Adrenal gland (tissue), 12 donors: ENCODE data around the gene DDX56. TPM values are rescaled to one million over a fixed set of nuclear protein-coding genes. Genes with fewer than 3 reads are reported as not detected.

Experiments used
- DNase-seq, 7 donors: peaks; one replicate each; pipeline ENCODE4 v3.0.0-alpha.2; 2019 to 2020
- H3K27ac ChIP-seq, 5 donors: fragments of 200-600 bp; sonication (generic) in 4 of 5; 1 replicate in 3 of 5; 2 replicates in 2 of 5; pipeline versions ENCODE4 v1.5.1 to v1.8.0; 2016 to 2020; ENCODE audit warnings: mild to moderate bottlenecking in 1 of 5
- H3K27me3 ChIP-seq: fragments of 200-600 bp; 2 replicates; pipeline ENCODE4 v1.8.0; 2021
- H3K36me3 ChIP-seq, 2 donors: fragments of 200-600 bp; replicated peaks in 1 of 2; 1 replicate in 1 of 2; 2 replicates in 1 of 2; pipeline versions ENCODE4 v1.5.1 to v1.8.0; 2018 to 2022
- H3K4me1 ChIP-seq, 2 donors: fragments of 200-600 bp; replicated peaks in 1 of 2; 1 replicate in 1 of 2; 2 replicates in 1 of 2; pipeline versions ENCODE4 v1.5.1 to v1.8.0; 2018 to 2021
- H3K4me3 ChIP-seq, 4 donors: fragments of 200-600 bp; sonication (generic) in 3 of 4; one replicate each; pipeline ENCODE4 v1.5.1; 2016 to 2018
- H3K9me3 ChIP-seq, 3 donors: fragments of 200-600 bp; sonication (generic) in 1 of 3; replicated peaks in 1 of 3; 1 replicate in 2 of 3; 2 replicates in 1 of 3; pipeline versions ENCODE4 v1.5.1 to v1.8.0; 2016 to 2021
- POLR2A ChIP-seq, 2 donors: fragments of 450-650 bp; IDR thresholded peaks; one replicate each; pipeline ENCODE4 v1.6.1; 2017; ENCODE audit warnings: antibody characterized with exemption in 2 of 2, mild to moderate bottlenecking in 2 of 2, moderate library complexity in 1 of 2
- WGBS, 4 donors: extraction: QIAGEN DNeasy Blood & Tissue Kit in 2 of 4; methylation state at CpG; one replicate each; pipeline versions ENCODE4 v1.1.5 to v1.1.7; 2013 to 2017; 5-methylcytosine and 5-hydroxymethylcytosine counted together
- intact Hi-C, 2 donors: fragments of 100-400 bp; cut with DNase I; formaldehyde crosslinking; loops; one replicate each; pipeline versions ENCODE4 v1.14.1 to v1.15.0; 2022 to 2023
- polyA plus RNA-seq, 3 donors: library from polyadenylated mRNA; stranded (reverse); fragments of 200-250 nt in 2 of 3; fragments of 350-450 nt in 1 of 3; fragmentation: Illumina TruSeq in 1 of 3; extraction: RNeasy Lipid Tissue Mini Kit (QIAGEN cat#74804) in 1 of 3; gene quantifications; one replicate each; pipeline ENCODE4 v1.2.3, GENCODE V29; 2013 to 2014
- total RNA-seq, 9 donors: library from RNA; depleted of rRNA in 4 of 9; stranded (reverse); fragments of >200 nt in 4 of 9; fragments of 120-200 nt in 1 of 9; fragmentation: NEBNext Ultra II Directional in 1 of 9; extraction: Animal tissue kit (Norgen Biotek cat#: 25700) in 1 of 9; gene quantifications; one replicate each; pipeline versions ENCODE4 v1.1.0 to v1.2.4, GENCODE V29; 2013 to 2023
- TF ChIP-seq, protein P1 (sequence below), 6 experiments: fragments of 450-650 bp in 4 of 6; fragments of 200-600 bp in 2 of 6; sonication (generic) in 1 of 6; IDR thresholded peaks; 1 replicate in 5 of 6; 2 replicates in 1 of 6; pipeline versions ENCODE4 v1.5.1 to v1.8.0; 2016 to 2021; ENCODE audit warnings: antibody characterized with exemption in 6 of 6, mild to moderate bottlenecking in 2 of 6, moderate library complexity in 1 of 6
- donor health status: healthy with polysubstance abuse.
- donor health status: Bipolar disorder and iron deficiency.
- donor health status: DM: yes; HTN: yes; CAD: no.
- donor health status: DM: no; HTN: no; CAD: no.
- donor health status: DM: no; HTN: no; CAD: no.
- donor health status: DM: yes; HTN: yes; CAD: no.

Gene DDX56
- total and polyA plus RNA-seq, 12 donors: 35.9 to 543 (median 72.8) TPM

DNA sequence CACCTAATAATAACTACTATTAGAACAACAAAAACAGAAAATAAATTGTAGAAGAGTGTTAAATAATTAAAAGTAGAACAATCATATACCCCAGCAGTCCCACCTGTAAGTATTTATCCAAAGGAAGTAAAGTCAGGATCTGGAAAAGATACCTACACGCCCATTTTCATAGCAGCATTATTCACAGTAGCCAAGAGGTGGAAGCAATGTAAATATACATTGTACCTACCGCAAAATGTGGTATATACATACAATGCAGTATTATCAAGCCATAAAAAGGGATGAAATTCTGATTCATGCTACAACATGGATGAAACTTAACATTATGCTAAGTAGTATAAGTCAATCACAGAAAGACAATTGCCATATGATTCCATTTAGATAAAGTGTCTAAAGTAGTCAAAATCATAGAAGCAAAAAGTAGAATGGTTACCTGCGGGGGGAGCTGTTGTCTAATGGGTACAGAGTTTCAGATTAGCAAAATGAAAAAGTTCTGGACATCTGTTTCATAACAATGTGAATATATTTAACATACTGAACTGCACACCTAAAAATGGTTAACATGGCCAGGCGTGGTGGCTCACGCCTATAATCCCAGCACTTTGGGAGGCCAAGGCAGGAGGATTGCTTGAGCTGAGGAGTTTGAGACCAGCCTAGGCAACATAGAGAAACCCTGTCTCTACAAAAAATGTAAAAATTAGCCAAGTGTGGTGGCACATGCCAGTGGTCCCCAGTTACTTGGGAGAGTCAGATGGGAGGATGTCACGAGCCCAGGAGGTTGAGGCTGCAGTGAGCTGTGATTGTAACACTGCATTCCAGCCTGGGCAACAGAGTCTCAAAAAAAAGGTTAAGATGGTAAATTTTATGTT lies 14.4 kb upstream of the DDX56 start:
- no peaks in the 10 kb centered on the region for H3K36me3 ChIP-seq
- TF ChIP-seq, protein P1, sequence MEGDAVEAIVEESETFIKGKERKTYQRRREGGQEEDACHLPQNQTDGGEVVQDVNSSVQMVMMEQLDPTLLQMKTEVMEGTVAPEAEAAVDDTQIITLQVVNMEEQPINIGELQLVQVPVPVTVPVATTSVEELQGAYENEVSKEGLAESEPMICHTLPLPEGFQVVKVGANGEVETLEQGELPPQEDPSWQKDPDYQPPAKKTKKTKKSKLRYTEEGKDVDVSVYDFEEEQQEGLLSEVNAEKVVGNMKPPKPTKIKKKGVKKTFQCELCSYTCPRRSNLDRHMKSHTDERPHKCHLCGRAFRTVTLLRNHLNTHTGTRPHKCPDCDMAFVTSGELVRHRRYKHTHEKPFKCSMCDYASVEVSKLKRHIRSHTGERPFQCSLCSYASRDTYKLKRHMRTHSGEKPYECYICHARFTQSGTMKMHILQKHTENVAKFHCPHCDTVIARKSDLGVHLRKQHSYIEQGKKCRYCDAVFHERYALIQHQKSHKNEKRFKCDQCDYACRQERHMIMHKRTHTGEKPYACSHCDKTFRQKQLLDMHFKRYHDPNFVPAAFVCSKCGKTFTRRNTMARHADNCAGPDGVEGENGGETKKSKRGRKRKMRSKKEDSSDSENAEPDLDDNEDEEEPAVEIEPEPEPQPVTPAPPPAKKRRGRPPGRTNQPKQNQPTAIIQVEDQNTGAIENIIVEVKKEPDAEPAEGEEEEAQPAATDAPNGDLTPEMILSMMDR (IDR thresholded peaks at IDR 0.05): peak; percentile 46 to 79 (median 67)
- TF ChIP-seq POLR2A (IDR thresholded peaks at IDR 0.05): no peak
- no peak overlapping the region for H3K27ac ChIP-seq
- no peaks in the 10 kb centered on the region for H3K9me3 ChIP-seq
- intact Hi-C loops: loop anchor here (5.0 to 10.0 kb wide), 3 partner anchors 177 to 334 kb away; no protein-coding TSS in a partner anchor
- 17 to 24% (median 23%) methylated on average over 6 of the region's 6 CpGs for WGBS, 4 donors
- peaks cover 0 to under 1% of the 10 kb centered on the region in 2 donors for H3K4me1 ChIP-seq
- peak; percentile 51 to 81 (median 64) for DNase-seq
- no peak overlapping the region for H3K4me3 ChIP-seq
- no peaks in the 10 kb centered on the region for H3K27me3 ChIP-seq

- no peak for TF ChIP-seq POLR2A (IDR thresholded peaks at IDR 0.05)
- TF ChIP-seq, protein P1 (IDR thresholded peaks at IDR 0.05): no peak
- H3K4me3 ChIP-seq: peak overlapping the region in 2 of 4 donors; percentile 29 to 83
- peak overlapping the region; percentile 78 to 99 (median 97) for H3K27ac ChIP-seq
- no peaks in the 10 kb centered on the region for H3K9me3 ChIP-seq
- peaks cover 0 to 20% of the 10 kb centered on the region in 2 donors for H3K36me3 ChIP-seq
- no peaks in the 10 kb centered on the region for H3K27me3 ChIP-seq
- WGBS, 4 donors: 74 to 85% (median 80%) methylated on average over 13 of the region's 13 CpGs
- peaks cover 8 to 26% of the 10 kb centered on the region in 2 donors for H3K4me1 ChIP-seq
- intact Hi-C loops: loop anchor here in 1 of 2 donors (10.0 kb wide), 1 partner anchor 181 kb away; no protein-coding TSS in a partner anchor
- DNase-seq: no peak
Observed at GRCh38 chr7:44583146-44583865, 9.6 kb upstream of the DDX56 start.

- 0% methylated on average over 12 to 71 of the region's 71 CpGs for WGBS, 4 donors
- Histone ChIP-seq H3K27ac (peak within 1 kb of the TSS; percentile 78 to 99 (median 97)), H3K4me1 (peaks cover 8 to 26% of the 10 kb centered on the region in 2 donors), H3K4me3 (peak within 1 kb of the TSS; percentile 71 to 87 (median 79)), H3K36me3 (peaks cover 0 to 28% of the 10 kb centered on the region in 2 donors), H3K27me3 (no peaks in the 10 kb centered on the region), H3K9me3 (no peaks in the 10 kb centered on the region)
- intact Hi-C loops: loop anchor here in 1 of 2 donors (10.0 kb wide), 1 partner anchor 183 kb away; no protein-coding TSS in a partner anchor
- TF ChIP-seq POLR2A (IDR thresholded peaks at IDR 0.05): peak; percentile 72 to 97
- TF ChIP-seq, protein P1 (IDR thresholded peaks at IDR 0.05): no peak
- DNase-seq: peak; percentile 99 to 100 (median 100)
Observed at GRCh38 chr7:44581879-44582603, 8.3 kb upstream of the DDX56 start, which contains the start of gene TMED4. Gene TMED4, minus strand, starts transcription at chr7:44582231. Its CDS starts 25 bp downstream, at chr7:44582206.
